Activated naive CD8-positive, alpha-beta T cell treated with anti-CD3 and anti-CD28 coated beads, Interleukin-2, amount 10 ng/mL, durations not matched to agents 7 days and 5 days (primary cell): ENCODE measurements around the gene SPATA6. TPM values are rescaled to one million over a fixed set of nuclear protein-coding genes. Genes with fewer than 3 reads are reported as not detected.
"Not testable (repeated sequence)": the region's sequence is repeated elsewhere in the genome, so short reads cannot be mapped to it uniquely, and the experiment has no call there.

Experiments used
- ATAC-seq: fragments of 150-1000 bp; cut with Tn5 transposase; one replicate; pipeline ENCODE4 v1.10.0; 2021; ENCODE audit warnings: low read depth, moderate library complexity
- POLR2A ChIA-PET: fragments of 350-600 bp; sonication (Branson Sonifier 250); formaldehyde crosslinking; loops from one replicate; lab custom pipeline; 2021; ENCODE audit warnings: antibody characterized with exemption; lab: Charles Lee
- DNase-seq: peaks from one replicate; pipeline ENCODE4 v3.0.0; 2021
- H3K27ac Mint-ChIP-seq: one replicate; pipeline ENCODE4 v1.8.0; 2022; ENCODE audit warnings: mild to moderate bottlenecking, mixed read lengths
- H3K27me3 Mint-ChIP-seq: one replicate; pipeline ENCODE4 v1.8.0; 2022; ENCODE audit warnings: mild to moderate bottlenecking, moderate library complexity, mixed read lengths
- H3K36me3 Mint-ChIP-seq: one replicate; pipeline ENCODE4 v1.8.0; 2021; ENCODE audit warnings: mild to moderate bottlenecking, mixed read lengths
- H3K4me1 Mint-ChIP-seq: one replicate; pipeline ENCODE4 v1.8.0; 2021; ENCODE audit warnings: mixed read lengths
- H3K4me3 Mint-ChIP-seq: one replicate; pipeline ENCODE4 v1.8.0; 2022; ENCODE audit warnings: mild to moderate bottlenecking, moderate library complexity, mixed read lengths
- H3K9me3 Mint-ChIP-seq: one replicate; pipeline ENCODE4 v1.8.0; 2021; ENCODE audit warnings: mixed read lengths
- total RNA-seq, 2 experiments: library from RNA; stranded (reverse); gene quantifications; one replicate each; pipeline ENCODE4 v1.2.3, GENCODE V29; 2021

The SPATA6 gene
- total RNA-seq, 2 experiments from 2014 or later, result 0.83 to 1.9 TPM

DNA sequence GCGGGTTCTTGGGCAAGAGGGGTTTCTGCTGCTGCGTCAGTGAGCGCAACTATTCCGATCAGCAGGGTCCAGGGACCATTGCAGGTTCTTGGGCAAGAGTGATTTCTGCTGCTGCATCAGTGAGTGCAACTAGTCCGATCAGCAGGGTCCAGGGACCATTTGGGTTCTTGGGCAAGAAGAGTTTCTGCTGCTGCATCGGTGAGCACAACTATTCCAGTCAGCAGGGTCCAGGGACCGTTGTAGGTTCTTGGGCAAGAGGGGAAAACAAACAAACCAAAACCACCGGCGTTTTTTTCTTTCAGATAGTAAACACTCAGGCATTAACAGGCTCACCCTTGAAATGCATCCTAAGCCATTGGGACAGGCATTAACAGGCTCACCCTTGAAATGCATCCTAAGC is 32.6 kb downstream of the SPATA6 start:
- DNase-seq (no peak), ATAC-seq (no peak)
- H3K4me1 Mint-ChIP-seq, result no peaks in the 10 kb centered on the region
- no peaks in the 10 kb centered on the region for H3K27me3 Mint-ChIP-seq
- H3K27ac Mint-ChIP-seq, result no peak overlapping the region
- no peaks in the 10 kb centered on the region for H3K36me3 Mint-ChIP-seq
- H3K4me3 Mint-ChIP-seq, result no peak overlapping the region
- H3K9me3 Mint-ChIP-seq, result peaks cover 7% of the 10 kb centered on the region
- POLR2A ChIA-PET, result no interaction called here

- H3K4me3 Mint-ChIP-seq, H3K36me3 Mint-ChIP-seq, H3K27ac Mint-ChIP-seq, H3K27me3 Mint-ChIP-seq, POLR2A ChIA-PET, H3K4me1 Mint-ChIP-seq, ATAC-seq, H3K9me3 Mint-ChIP-seq, DNase-seq: not testable (repeated sequence)
These were observed 34.6 kb downstream of the SPATA6 start for GRCh38 chr1:48437379-48437778.

- POLR2A ChIA-PET, H3K27me3 Mint-ChIP-seq, ATAC-seq, H3K9me3 Mint-ChIP-seq, H3K27ac Mint-ChIP-seq, H3K4me3 Mint-ChIP-seq, DNase-seq, H3K4me1 Mint-ChIP-seq, H3K36me3 Mint-ChIP-seq: not testable (repeated sequence)
These were observed 36.5 kb downstream of the SPATA6 start for GRCh38 chr1:48435312-48436002.

DNA sequence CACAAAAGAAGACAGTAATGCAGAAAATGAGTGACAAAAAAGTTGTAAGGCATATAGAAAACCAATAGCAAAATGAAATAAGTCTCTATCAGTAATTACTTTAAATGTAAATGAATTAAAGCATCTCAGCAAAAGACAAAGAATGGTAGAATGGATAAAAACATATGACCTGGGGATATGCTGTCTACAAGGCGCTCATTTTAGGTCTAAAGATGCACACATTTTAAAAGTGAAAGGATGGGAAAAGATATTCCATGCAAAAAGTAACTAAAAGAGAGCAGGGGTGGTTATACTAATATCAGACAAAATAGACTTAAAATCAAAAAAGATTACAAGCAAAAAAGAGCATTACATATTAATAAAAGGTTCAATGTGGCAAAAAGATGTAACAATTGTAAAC is 41.2 kb downstream of the SPATA6 start:
- H3K4me3 Mint-ChIP-seq, result no peak overlapping the region
- no peaks in the 10 kb centered on the region for H3K4me1 Mint-ChIP-seq
- no peaks in the 10 kb centered on the region for H3K36me3 Mint-ChIP-seq
- H3K27ac Mint-ChIP-seq, result no peak overlapping the region
- ATAC-seq (no peak), DNase-seq (no peak)
- peaks cover 5% of the 10 kb centered on the region for H3K9me3 Mint-ChIP-seq
- POLR2A ChIA-PET, result no interaction called here
- H3K27me3 Mint-ChIP-seq, result no peaks in the 10 kb centered on the region

DNA sequence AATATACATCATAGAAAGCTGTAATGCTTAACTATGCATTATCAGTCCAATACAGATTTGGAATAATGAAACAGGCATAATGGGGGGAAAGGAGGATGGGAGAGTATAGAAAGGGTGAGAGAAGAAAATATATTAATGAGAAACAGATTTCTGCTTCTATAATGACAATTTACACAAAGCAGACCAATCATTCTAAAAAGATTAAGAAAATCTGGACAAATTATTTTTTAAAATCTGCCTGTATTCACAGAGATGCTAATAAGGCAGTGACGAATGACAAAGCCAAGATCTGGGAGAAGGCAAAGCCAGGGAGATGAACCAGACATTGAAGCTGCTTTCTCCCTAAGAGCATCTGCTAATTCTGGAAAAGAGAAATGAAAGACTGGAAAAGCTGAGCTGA is 50.0 kb downstream of the SPATA6 start:
- H3K4me1 Mint-ChIP-seq, result no peaks in the 10 kb centered on the region
- DNase-seq, result no peak
- POLR2A ChIA-PET, result no interaction called here

GRCh38 chr1:48418742-48419141 is 53.3 kb downstream of the SPATA6 start:
- H3K27ac Mint-ChIP-seq, result no peak overlapping the region
- H3K27me3 Mint-ChIP-seq, result no peaks in the 10 kb centered on the region
- H3K4me1 Mint-ChIP-seq, result no peaks in the 10 kb centered on the region
- DNase-seq (no peak), ATAC-seq (no peak)
- no peaks in the 10 kb centered on the region for H3K9me3 Mint-ChIP-seq
- POLR2A ChIA-PET, result no interaction called here
- no peak overlapping the region for H3K4me3 Mint-ChIP-seq
- no peaks in the 10 kb centered on the region for H3K36me3 Mint-ChIP-seq

More for the DNA sequence above, 50.0 kb downstream of the SPATA6 start:
- no peak for ATAC-seq
- Mint-ChIP-seq H3K9me3 (no peaks in the 10 kb centered on the region), H3K27ac (no peak overlapping the region), H3K36me3 (no peaks in the 10 kb centered on the region), H3K27me3 (no peaks in the 10 kb centered on the region), H3K4me3 (no peak overlapping the region)

DNA sequence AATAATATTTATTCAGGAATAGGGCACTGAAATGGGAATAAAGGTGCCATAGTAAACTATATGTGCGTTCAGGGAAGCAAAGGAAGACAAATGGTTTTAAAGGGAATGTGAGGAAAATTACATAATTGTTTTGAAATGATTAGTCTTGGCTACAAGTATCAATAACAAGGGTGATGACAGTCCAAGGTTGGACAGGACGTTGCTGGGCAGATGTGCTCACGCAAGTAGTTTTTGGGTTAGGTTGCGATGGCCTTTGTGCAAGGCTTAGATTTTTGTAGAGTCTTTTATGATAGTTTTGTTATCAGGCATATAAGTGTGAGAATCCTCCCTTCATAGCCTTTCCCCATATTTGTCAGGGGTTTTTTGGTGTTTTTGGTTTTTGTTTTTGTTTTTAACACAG is 57.0 kb downstream of the SPATA6 start:
- Mint-ChIP-seq H3K9me3 (peaks cover 3% of the 10 kb centered on the region), H3K4me1 (no peaks in the 10 kb centered on the region), H3K27ac (no peak overlapping the region), H3K4me3 (no peak overlapping the region), H3K27me3 (no peaks in the 10 kb centered on the region), H3K36me3 (no peaks in the 10 kb centered on the region)
- POLR2A ChIA-PET, result no interaction called here
- ATAC-seq, result no peak
- DNase-seq, result no peak

GRCh38 chr1:48414264-48414663 is 57.7 kb downstream of the SPATA6 start:
- Mint-ChIP-seq H3K27me3 (no peaks in the 10 kb centered on the region), H3K36me3 (no peaks in the 10 kb centered on the region), H3K4me3 (no peak overlapping the region), H3K4me1 (no peaks in the 10 kb centered on the region), H3K27ac (no peak overlapping the region), H3K9me3 (peaks cover 3% of the 10 kb centered on the region)
- ATAC-seq (no peak), DNase-seq (no peak)
- POLR2A ChIA-PET, result no interaction called here

GRCh38 chr1:48405940-48406339 is 66.1 kb downstream of the SPATA6 start:
- Mint-ChIP-seq H3K4me3 (no peak overlapping the region), H3K4me1 (no peaks in the 10 kb centered on the region), H3K36me3 (no peaks in the 10 kb centered on the region), H3K27me3 (peaks cover 2% of the 10 kb centered on the region), H3K27ac (no peak overlapping the region), H3K9me3 (peaks cover 3% of the 10 kb centered on the region)
- ATAC-seq (no peak), DNase-seq (no peak)
- POLR2A ChIA-PET, result no interaction called here

DNA sequence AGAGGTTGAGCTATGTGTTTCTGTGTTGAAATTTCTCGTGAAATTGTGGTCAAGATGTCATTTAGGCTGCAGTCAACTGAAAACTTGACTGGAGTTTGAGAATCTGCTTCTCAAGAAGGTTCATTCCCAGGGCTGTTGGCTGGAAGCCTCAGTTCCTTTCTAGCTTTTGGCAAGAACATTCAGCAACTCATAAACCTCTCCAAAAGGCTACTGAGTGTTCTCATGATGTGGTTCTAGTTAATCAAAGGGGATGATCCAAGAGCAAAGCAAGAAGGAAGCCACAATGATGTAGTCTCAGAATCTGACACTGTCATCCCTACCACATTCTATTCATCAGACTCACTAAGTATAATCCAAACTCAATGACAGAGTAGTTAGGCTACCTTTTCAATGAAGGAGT is 66.6 kb downstream of the SPATA6 start:
- ATAC-seq, result no peak
- DNase-seq, result no peak
- Mint-ChIP-seq H3K4me3 (no peak overlapping the region), H3K9me3 (peaks cover 2% of the 10 kb centered on the region), H3K36me3 (no peaks in the 10 kb centered on the region), H3K27me3 (peaks cover 2% of the 10 kb centered on the region), H3K4me1 (no peaks in the 10 kb centered on the region), H3K27ac (no peak overlapping the region)
- POLR2A ChIA-PET, result no interaction called here

DNA sequence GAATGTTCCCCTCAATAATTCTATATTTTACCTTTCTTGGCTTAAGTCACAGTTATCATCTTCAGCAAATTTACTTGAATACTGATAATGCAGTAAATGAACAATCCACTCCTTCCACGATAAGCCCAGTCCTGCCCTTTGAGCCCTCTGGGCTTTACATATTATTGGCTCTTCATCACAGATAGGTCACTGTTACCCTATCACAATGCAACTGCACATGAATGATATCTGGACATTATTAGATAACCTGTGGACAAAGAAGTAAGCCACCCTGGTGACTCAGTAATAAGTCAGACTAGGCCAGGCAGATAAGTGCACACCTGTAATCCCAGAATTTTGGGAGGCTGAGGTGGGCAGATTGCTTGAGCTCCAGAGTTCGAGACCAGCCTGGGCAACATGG is 69.4 kb downstream of the SPATA6 start:
- no peak overlapping the region for H3K4me3 Mint-ChIP-seq
- H3K27ac Mint-ChIP-seq, result no peak overlapping the region
- ATAC-seq (no peak), DNase-seq (no peak)
- POLR2A ChIA-PET, result no interaction called here
- H3K36me3 Mint-ChIP-seq, result no peaks in the 10 kb centered on the region
- peaks cover 5% of the 10 kb centered on the region for H3K27me3 Mint-ChIP-seq
- no peaks in the 10 kb centered on the region for H3K9me3 Mint-ChIP-seq
- H3K4me1 Mint-ChIP-seq, result no peaks in the 10 kb centered on the region

DNA sequence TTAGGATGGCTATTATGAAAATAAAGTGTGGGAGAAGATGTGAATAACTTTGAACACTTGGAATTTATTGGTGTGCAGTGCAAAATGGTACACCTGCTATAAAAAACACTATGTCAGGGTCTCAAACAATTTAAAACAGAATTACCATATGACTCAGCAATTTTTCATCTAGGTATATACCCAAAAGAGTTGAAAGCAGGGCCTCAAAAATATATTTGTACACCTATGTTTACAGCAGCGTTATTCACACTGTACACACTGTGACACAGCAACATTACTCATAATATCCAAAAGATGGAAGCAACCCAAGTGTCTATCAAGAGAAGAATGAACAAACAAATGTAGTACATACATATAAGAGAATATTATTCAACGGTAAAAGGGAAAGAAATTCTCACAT is 75.8 kb downstream of the SPATA6 start:
- ATAC-seq (no peak), DNase-seq (no peak)
- no peaks in the 10 kb centered on the region for H3K4me1 Mint-ChIP-seq
- H3K27ac Mint-ChIP-seq, result no peak overlapping the region
- no peak overlapping the region for H3K4me3 Mint-ChIP-seq
- POLR2A ChIA-PET, result no interaction called here
- H3K27me3 Mint-ChIP-seq, result peaks cover 3% of the 10 kb centered on the region
- H3K9me3 Mint-ChIP-seq, result no peaks in the 10 kb centered on the region
- H3K36me3 Mint-ChIP-seq, result no peaks in the 10 kb centered on the region

- H3K9me3 Mint-ChIP-seq, result no peaks in the 10 kb centered on the region
- H3K36me3 Mint-ChIP-seq, result no peaks in the 10 kb centered on the region
- H3K27me3 Mint-ChIP-seq, result no peaks in the 10 kb centered on the region
- peaks cover 2% of the 10 kb centered on the region for H3K4me1 Mint-ChIP-seq
- POLR2A ChIA-PET, result no interaction called here
- DNase-seq, result no peak
- no peak overlapping the region for H3K27ac Mint-ChIP-seq
- H3K4me3 Mint-ChIP-seq, result no peak overlapping the region
- ATAC-seq, result no peak
These were observed 80.1 kb downstream of the SPATA6 start for GRCh38 chr1:48391926-48392325.

DNA sequence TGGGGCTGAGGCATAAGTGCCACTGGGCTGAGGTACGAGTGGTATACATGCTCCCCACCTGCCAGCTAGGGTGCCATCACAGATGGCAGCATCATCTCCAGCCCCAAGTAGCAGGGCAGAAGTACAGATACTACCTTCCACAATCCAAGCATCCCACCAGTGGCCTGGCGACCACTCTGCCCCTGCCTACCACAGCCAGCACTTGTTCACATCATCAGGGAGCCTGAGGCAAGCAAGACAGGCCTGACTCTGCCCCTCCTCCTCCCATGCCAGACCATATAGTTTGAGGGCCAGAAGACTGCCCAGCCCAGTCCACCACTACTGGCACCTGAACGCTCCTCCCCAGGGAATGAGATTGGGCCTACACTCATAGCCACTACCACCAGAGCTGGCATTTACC is 84.6 kb downstream of the SPATA6 start:
- ATAC-seq, result no peak
- Mint-ChIP-seq H3K9me3 (no peaks in the 10 kb centered on the region), H3K4me1 (peaks cover 2% of the 10 kb centered on the region), H3K4me3 (no peak overlapping the region), H3K27ac (no peak overlapping the region), H3K36me3 (no peaks in the 10 kb centered on the region), H3K27me3 (no peaks in the 10 kb centered on the region)
- POLR2A ChIA-PET, result no interaction called here
- no peak for DNase-seq

- Mint-ChIP-seq H3K27ac (no peak overlapping the region), H3K4me3 (no peak overlapping the region), H3K36me3 (peaks cover 5% of the 10 kb centered on the region), H3K4me1 (no peaks in the 10 kb centered on the region), H3K9me3 (peaks cover 9% of the 10 kb centered on the region), H3K27me3 (no peaks in the 10 kb centered on the region)
- DNase-seq (no peak), ATAC-seq (no peak)
- POLR2A ChIA-PET, result no interaction called here
These were observed 97.2 kb downstream of the SPATA6 start for GRCh38 chr1:48374785-48375184.
